GM23338 (cell line): ENCODE data around the gene ATXN7. TPM values are rescaled to one million over a fixed set of nuclear protein-coding genes. Genes with fewer than 3 reads are reported as not detected.

Experiments
- ATAC-seq: fragments of 200-7000 bp; cut with Tn5 transposase; 3 replicates; pipeline ENCODE4 v1.9.1; 2020
- DNase-seq: peaks from one replicate; pipeline ENCODE4 v3.0.0-alpha.2; 2015; ENCODE audit warnings: low spot score
- H2AFZ ChIP-seq: fragments of 200-600 bp; sonication (generic); 2 replicates; pipeline ENCODE4 v1.8.0; 2016; ENCODE audit warnings: antibody characterized with exemption, mild to moderate bottlenecking, moderate library complexity
- H3F3A ChIP-seq: fragments of 200-600 bp; sonication (generic); replicated peaks from 2 replicates; pipeline ENCODE4 v1.8.0; 2017; ENCODE audit warnings: antibody characterized with exemption, mixed run types, low read depth
- H3K27ac ChIP-seq: fragments of 200-600 bp; sonication (generic); 2 replicates; pipeline ENCODE4 v1.6.1; 2016; ENCODE audit warnings: low read depth
- H3K27me3 ChIP-seq: fragments of 200-600 bp; sonication (generic); 2 replicates; pipeline ENCODE4 v1.8.0; 2016; ENCODE audit warnings: mild to moderate bottlenecking, mixed run types, moderate library complexity; ENCODE audit not compliant: insufficient read depth
- H3K36me3 ChIP-seq: fragments of 200-600 bp; sonication (generic); 2 replicates; pipeline ENCODE4 v1.8.0; 2016; ENCODE audit warnings: mild to moderate bottlenecking; ENCODE audit not compliant: insufficient read depth
- H3K4me1 ChIP-seq: fragments of 200-600 bp; sonication (generic); 2 replicates; pipeline ENCODE4 v1.8.0; 2016; ENCODE audit warnings: mild to moderate bottlenecking, moderate library complexity; ENCODE audit not compliant: insufficient read depth
- H3K4me2 ChIP-seq: fragments of 200-600 bp; sonication (generic); 2 replicates; pipeline ENCODE4 v1.7.1; 2017; ENCODE audit warnings: mixed run types
- H3K4me3 ChIP-seq: fragments of 200-600 bp; sonication (generic); 2 replicates; pipeline ENCODE4 v1.6.1; 2016; ENCODE audit warnings: mixed run types
- H3K79me2 ChIP-seq: fragments of 200-600 bp; sonication (generic); replicated peaks from 2 replicates; pipeline ENCODE4 v1.8.0; 2017; ENCODE audit warnings: mild to moderate bottlenecking; ENCODE audit not compliant: insufficient read depth
- H3K9me2 ChIP-seq: fragments of 200-600 bp; sonication (generic); 2 replicates; pipeline ENCODE4 v1.8.0; 2017; ENCODE audit not compliant: insufficient read depth
- H4K20me1 ChIP-seq: fragments of 200-600 bp; sonication (generic); replicated peaks from 2 replicates; pipeline ENCODE4 v1.8.0; 2017; ENCODE audit warnings: mild to moderate bottlenecking; ENCODE audit not compliant: insufficient read depth
- H3K27ac Mint-ChIP-seq: 2 replicates; pipeline ENCODE4 v1.8.0; 2020; ENCODE audit warnings: inconsistent platforms, mild to moderate bottlenecking, moderate library complexity, mixed read lengths
- H3K27me3 Mint-ChIP-seq: 3 replicates; pipeline ENCODE4 v1.8.0; 2022; ENCODE audit warnings: low read depth, mild to moderate bottlenecking, moderate library complexity, mixed read lengths, inconsistent platforms; ENCODE audit not compliant: insufficient read depth, poor library complexity
- H3K36me3 Mint-ChIP-seq: 3 replicates; pipeline ENCODE4 v1.8.0; 2021; ENCODE audit warnings: low read depth, mild to moderate bottlenecking, inconsistent platforms, moderate library complexity, mixed read lengths
- H3K4me1 Mint-ChIP-seq: 3 replicates; pipeline ENCODE4 v1.8.0; 2020; ENCODE audit warnings: mild to moderate bottlenecking, inconsistent platforms, mixed read lengths
- H3K4me3 Mint-ChIP-seq: 3 replicates; pipeline ENCODE4 v1.8.0; 2021; ENCODE audit warnings: moderate library complexity, mild to moderate bottlenecking, inconsistent platforms, mixed read lengths
- H3K9me3 Mint-ChIP-seq: 3 replicates; pipeline ENCODE4 v1.8.0; 2020; ENCODE audit warnings: moderate library complexity, mild to moderate bottlenecking, inconsistent platforms, mixed read lengths
- CREB1 ChIP-seq: fragments of 250-450 bp; sonication (Bioruptor Pico); IDR thresholded peaks from 2 replicates; pipeline ENCODE4 v1.5.0; 2020; ENCODE audit warnings: low read depth, mild to moderate bottlenecking, moderate library complexity
- JUNB ChIP-seq: IDR thresholded peaks from one replicate; pipeline ENCODE4 v1.6.1; 2016; ENCODE audit warnings: antibody characterized with exemption; ENCODE audit not compliant: unreplicated experiment
- POLR2AphosphoS5 ChIP-seq: IDR thresholded peaks from 2 replicates; pipeline ENCODE4 v1.6.1; 2016; ENCODE audit warnings: antibody characterized with exemption, low read depth
- STAT1 ChIP-seq: IDR thresholded peaks from one replicate; pipeline ENCODE4 v1.6.1; 2016; ENCODE audit warnings: antibody characterized with exemption; ENCODE audit not compliant: unreplicated experiment
- ZNF331 ChIP-seq: fragments of 250-450 bp; sonication (Bioruptor Pico); IDR thresholded peaks from 2 replicates; pipeline ENCODE4 v1.5.0; 2020; ENCODE audit warnings: low read depth, mild to moderate bottlenecking, moderate library complexity
- polyA plus RNA-seq: library from polyadenylated mRNA; unstranded; fragments of >200 nt; fragmentation: Nextera tagmentation; extraction: Ambion mirVana; gene quantifications from 2 replicates; pipeline ENCODE4 v1.2.1, GENCODE V29; 2016
- total RNA-seq: library from RNA; depleted of rRNA; stranded (reverse); fragments of >200 nt; shearing (Covaris generic); gene quantifications from 2 replicates; pipeline ENCODE4 v1.2.3, GENCODE V29; 2014
- TF ChIP-seq, protein P1 (sequence below): fragments of 250-450 bp; sonication (Bioruptor Pico); IDR thresholded peaks from 2 replicates; pipeline ENCODE4 v1.5.0; 2020; ENCODE audit warnings: mild to moderate bottlenecking, moderate library complexity
- TF ChIP-seq, protein P2 (sequence below), 2 experiments: fragments of 200-600 bp in 1 of 2; sonication (generic) in 1 of 2; conservative IDR thresholded peaks; 2 replicates each; pipeline versions ENCODE4 v1.5.1 to v1.6.1; 2016 to 2017; ENCODE audit warnings: antibody characterized with exemption in 2 of 2, low read depth in 2 of 2, mild to moderate bottlenecking in 2 of 2, moderate library complexity in 1 of 2

ATXN7 gene
- total and polyA plus RNA-seq, 2 experiments from 2014 or later: 4.0 to 17.2 TPM

DNA sequence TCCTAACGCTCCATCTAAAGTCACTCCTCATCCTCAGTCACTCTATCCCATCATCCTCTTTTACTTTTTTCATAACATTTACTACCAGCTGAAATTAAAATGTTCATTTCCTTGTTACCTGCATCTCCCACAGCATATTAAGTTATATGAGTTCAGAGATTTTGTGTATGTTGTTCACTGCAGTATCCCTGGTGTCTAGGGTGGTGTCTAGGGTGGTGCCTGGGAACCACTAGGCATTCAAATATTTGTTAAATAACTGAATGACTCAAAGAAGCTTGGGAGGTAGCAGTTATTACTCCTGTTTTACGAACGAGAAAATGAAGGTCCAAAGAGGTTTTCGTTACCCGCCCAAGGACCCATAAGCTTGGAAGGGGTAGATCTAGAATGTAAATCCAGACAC is 46.4 kb upstream of the ATXN7 start (continued):
- TF ChIP-seq, protein P1, sequence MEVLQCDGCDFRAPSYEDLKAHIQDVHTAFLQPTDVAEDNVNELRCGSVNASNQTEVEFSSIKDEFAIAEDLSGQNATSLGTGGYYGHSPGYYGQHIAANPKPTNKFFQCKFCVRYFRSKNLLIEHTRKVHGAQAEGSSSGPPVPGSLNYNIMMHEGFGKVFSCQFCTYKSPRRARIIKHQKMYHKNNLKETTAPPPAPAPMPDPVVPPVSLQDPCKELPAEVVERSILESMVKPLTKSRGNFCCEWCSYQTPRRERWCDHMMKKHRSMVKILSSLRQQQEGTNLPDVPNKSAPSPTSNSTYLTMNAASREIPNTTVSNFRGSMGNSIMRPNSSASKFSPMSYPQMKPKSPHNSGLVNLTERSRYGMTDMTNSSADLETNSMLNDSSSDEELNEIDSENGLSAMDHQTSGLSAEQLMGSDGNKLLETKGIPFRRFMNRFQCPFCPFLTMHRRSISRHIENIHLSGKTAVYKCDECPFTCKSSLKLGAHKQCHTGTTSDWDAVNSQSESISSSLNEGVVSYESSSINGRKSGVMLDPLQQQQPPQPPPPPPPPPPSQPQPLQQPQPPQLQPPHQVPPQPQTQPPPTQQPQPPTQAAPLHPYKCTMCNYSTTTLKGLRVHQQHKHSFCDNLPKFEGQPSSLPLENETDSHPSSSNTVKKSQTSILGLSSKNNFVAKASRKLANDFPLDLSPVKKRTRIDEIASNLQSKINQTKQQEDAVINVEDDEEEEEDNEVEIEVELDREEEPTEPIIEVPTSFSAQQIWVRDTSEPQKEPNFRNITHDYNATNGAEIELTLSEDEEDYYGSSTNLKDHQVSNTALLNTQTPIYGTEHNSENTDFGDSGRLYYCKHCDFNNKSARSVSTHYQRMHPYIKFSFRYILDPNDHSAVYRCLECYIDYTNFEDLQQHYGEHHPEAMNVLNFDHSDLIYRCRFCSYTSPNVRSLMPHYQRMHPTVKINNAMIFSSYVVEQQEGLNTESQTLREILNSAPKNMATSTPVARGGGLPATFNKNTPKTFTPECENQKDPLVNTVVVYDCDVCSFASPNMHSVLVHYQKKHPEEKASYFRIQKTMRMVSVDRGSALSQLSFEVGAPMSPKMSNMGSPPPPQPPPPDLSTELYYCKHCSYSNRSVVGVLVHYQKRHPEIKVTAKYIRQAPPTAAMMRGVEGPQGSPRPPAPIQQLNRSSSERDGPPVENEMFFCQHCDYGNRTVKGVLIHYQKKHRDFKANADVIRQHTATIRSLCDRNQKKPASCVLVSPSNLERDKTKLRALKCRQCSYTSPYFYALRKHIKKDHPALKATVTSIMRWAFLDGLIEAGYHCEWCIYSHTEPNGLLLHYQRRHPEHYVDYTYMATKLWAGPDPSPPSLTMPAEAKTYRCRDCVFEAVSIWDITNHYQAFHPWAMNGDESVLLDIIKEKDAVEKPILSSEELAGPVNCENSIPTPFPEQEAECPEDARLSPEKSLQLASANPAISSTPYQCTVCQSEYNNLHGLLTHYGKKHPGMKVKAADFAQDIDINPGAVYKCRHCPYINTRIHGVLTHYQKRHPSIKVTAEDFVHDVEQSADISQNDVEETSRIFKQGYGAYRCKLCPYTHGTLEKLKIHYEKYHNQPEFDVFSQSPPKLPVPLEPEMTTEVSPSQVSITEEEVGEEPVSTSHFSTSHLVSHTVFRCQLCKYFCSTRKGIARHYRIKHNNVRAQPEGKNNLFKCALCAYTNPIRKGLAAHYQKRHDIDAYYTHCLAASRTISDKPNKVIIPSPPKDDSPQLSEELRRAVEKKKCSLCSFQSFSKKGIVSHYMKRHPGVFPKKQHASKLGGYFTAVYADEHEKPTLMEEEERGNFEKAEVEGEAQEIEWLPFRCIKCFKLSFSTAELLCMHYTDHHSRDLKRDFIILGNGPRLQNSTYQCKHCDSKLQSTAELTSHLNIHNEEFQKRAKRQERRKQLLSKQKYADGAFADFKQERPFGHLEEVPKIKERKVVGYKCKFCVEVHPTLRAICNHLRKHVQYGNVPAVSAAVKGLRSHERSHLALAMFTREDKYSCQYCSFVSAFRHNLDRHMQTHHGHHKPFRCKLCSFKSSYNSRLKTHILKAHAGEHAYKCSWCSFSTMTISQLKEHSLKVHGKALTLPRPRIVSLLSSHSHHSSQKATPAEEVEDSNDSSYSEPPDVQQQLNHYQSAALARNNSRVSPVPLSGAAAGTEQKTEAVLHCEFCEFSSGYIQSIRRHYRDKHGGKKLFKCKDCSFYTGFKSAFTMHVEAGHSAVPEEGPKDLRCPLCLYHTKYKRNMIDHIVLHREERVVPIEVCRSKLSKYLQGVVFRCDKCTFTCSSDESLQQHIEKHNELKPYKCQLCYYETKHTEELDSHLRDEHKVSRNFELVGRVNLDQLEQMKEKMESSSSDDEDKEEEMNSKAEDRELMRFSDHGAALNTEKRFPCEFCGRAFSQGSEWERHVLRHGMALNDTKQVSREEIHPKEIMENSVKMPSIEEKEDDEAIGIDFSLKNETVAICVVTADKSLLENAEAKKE (CRISPR knock-in tag): no peak
- TF ChIP-seq JUNB: no peak
- no peak for TF ChIP-seq ZNF331 (CRISPR knock-in tag)
- TF ChIP-seq CREB1 (CRISPR knock-in tag): no peak
- no peak for TF ChIP-seq POLR2AphosphoS5
- TF ChIP-seq, protein P2, sequence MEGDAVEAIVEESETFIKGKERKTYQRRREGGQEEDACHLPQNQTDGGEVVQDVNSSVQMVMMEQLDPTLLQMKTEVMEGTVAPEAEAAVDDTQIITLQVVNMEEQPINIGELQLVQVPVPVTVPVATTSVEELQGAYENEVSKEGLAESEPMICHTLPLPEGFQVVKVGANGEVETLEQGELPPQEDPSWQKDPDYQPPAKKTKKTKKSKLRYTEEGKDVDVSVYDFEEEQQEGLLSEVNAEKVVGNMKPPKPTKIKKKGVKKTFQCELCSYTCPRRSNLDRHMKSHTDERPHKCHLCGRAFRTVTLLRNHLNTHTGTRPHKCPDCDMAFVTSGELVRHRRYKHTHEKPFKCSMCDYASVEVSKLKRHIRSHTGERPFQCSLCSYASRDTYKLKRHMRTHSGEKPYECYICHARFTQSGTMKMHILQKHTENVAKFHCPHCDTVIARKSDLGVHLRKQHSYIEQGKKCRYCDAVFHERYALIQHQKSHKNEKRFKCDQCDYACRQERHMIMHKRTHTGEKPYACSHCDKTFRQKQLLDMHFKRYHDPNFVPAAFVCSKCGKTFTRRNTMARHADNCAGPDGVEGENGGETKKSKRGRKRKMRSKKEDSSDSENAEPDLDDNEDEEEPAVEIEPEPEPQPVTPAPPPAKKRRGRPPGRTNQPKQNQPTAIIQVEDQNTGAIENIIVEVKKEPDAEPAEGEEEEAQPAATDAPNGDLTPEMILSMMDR (conservative IDR thresholded peaks at IDR 0.05; ENCODE audit: low read depth in 2 of 2): no peak

DNA sequence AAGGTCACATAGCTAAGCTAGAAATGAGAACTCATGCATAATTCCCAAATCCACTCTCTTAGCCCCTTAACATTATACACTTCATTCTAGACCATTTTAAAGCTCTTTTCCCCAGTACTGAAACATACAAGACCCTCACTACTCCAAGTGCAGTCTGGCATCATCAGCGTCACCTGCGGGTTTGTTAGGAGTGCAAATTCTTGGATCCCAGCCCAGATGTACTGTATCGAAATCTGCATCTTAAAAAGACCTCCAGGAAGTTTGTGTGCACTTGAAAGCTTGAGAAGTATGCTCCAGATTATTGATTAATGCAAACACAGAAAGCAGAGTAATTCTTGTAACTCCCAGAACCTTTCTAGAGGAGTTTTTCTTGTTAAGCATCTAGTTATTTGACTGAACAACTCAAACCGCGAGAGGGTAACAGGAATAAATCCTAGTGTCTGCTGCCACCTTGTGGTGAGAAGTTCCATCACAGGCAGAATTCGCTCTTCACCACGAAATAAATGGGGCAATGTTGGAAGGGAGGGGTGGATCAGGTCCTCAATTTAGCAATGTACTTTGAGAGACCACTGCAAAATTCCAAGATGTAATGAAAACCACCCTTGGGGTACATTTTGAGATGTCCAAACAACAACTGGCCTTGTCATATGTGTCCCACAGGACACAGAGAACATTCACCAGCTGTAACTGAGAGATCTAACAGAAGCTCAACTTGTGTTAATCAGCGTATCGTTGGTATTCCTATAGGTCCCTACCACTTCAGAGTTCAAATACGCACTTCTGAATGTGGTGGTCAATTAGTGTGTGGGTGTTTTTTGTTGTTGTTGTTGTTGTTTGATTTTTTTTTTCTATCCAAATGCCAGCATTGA is 45.2 kb upstream of the ATXN7 start:
- Mint-ChIP-seq H3K27me3 (no peaks in the 10 kb centered on the region), H3K9me3 (no peaks in the 10 kb centered on the region), H3K27ac (no peak overlapping the region), H3K4me1 (peaks cover 17% of the 10 kb centered on the region), H3K36me3 (no peaks in the 10 kb centered on the region), H3K4me3 (no peak overlapping the region)
- H3K9me2 ChIP-seq: no peaks in the 10 kb centered on the region
- ATAC-seq (peak; percentile 81), DNase-seq (peak; percentile 83)
- no peaks in the 10 kb centered on the region for H4K20me1 ChIP-seq
- H2AFZ ChIP-seq: no peak overlapping the region
- no peaks in the 10 kb centered on the region for H3K27me3 ChIP-seq
- no peaks in the 10 kb centered on the region for H3F3A ChIP-seq
- H3K4me3 ChIP-seq: no peak overlapping the region
- no peaks in the 10 kb centered on the region for H3K36me3 ChIP-seq
- TF ChIP-seq, protein P2 (conservative IDR thresholded peaks at IDR 0.05; ENCODE audit: low read depth in 2 of 2): peak; percentile 94 to 97
- no peak for TF ChIP-seq STAT1
- no peaks in the 10 kb centered on the region for H3K79me2 ChIP-seq
- H3K4me1 ChIP-seq: no peaks in the 10 kb centered on the region
- H3K27ac ChIP-seq: no peak overlapping the region
- no peak overlapping the region for H3K4me2 ChIP-seq
